HepG2 (cell line): ENCODE data around the gene ZG16B. TPM values are rescaled to one million over a fixed set of nuclear protein-coding genes. Genes with fewer than 3 reads are reported as not detected.

Experiments used
- ATAC-seq: fragments of 200-7000 bp; cut with Tn5 transposase; 3 replicates; pipeline ENCODE4 v1.9.1; 2020; ENCODE audit warnings: mild to moderate bottlenecking, moderate library complexity
- BruUV-seq: library from RNA; stranded (reverse); fragments of 400-500 nt; replicated peaks from 2 replicates; lab custom pipeline; 2021; lab: Mats Ljungman, UMichigan
- CTCF ChIA-PET: fragments of 300-600 bp; formaldehyde crosslinking; extraction: SDS; loops from one replicate; lab custom pipeline; 2021; ENCODE audit warnings: low total read pairs, inconsistent platforms, low intra/inter-chr PET ratio; lab: Yijun Ruan, JAX
- POLR2A ChIA-PET: fragments of 350-600 bp; sonication (Branson Sonifier 250); formaldehyde crosslinking; loops from one replicate; lab custom pipeline; 2020; ENCODE audit warnings: antibody characterized with exemption, inconsistent platforms; lab: Yijun Ruan, JAX
- DNase-seq: peaks from one replicate; pipeline ENCODE4 v3.0.0-alpha.2; 2015; ENCODE audit warnings: low spot score
- FAIRE-seq: peaks from 3 replicates; lab custom pipeline; 2011; peaks lifted over from hg19 to GRCh38; lab: Jason Lieb, UNC
- H2AFZ ChIP-seq: one replicate; pipeline ENCODE4 v1.6.1; 2011; ENCODE audit warnings: low read length, inconsistent platforms
- H3K27ac ChIP-seq: fragments of 300-600 bp; 3 replicates; pipeline ENCODE4 v1.8.0; 2011; ENCODE audit warnings: mixed run types, mild to moderate bottlenecking, mixed read lengths, low read length, inconsistent platforms; ENCODE audit not compliant: insufficient read depth; ENCODE audit errors: extremely low read length
- H3K27me3 ChIP-seq, 2 experiments: fragments of 200-600 bp in 1 of 2; 2 replicates in 1 of 2; 3 replicates in 1 of 2; pipeline versions ENCODE4 v1.6.0 to v1.8.0; 2011; ENCODE audit warnings: low read length in 2 of 2, mild to moderate bottlenecking in 2 of 2, moderate library complexity in 2 of 2, inconsistent platforms in 1 of 2; ENCODE audit not compliant: insufficient read depth in 2 of 2, control insufficient read depth in 1 of 2
- H3K36me3 ChIP-seq, 2 experiments: fragments of 200-600 bp in 1 of 2; replicated peaks in 1 of 2; 2 replicates in 1 of 2; 3 replicates in 1 of 2; pipeline versions ENCODE4 v1.5.1 to v1.8.0; 2011; ENCODE audit warnings: low read length in 2 of 2, inconsistent platforms in 1 of 2; ENCODE audit not compliant: insufficient read depth in 2 of 2, control insufficient read depth in 1 of 2
- H3K4me1 ChIP-seq: 2 replicates; pipeline ENCODE4 v1.5.1; 2012; ENCODE audit warnings: low read length, inconsistent platforms; ENCODE audit not compliant: insufficient read depth
- H3K4me2 ChIP-seq: 2 replicates; pipeline ENCODE4 v1.6.0; 2011; ENCODE audit warnings: low read depth, low read length, inconsistent platforms
- H3K4me3 ChIP-seq, 3 experiments: fragments of 200-600 bp in 1 of 3; sonication (generic), shearing (Covaris generic) in 1 of 3; replicated peaks in 1 of 3; 2 replicates each; pipeline ENCODE4 v1.5.1; 2011 to 2016; ENCODE audit warnings: low read length in 3 of 3, inconsistent platforms in 2 of 3, low read depth in 2 of 3, mild to moderate bottlenecking in 2 of 3, control low read depth in 1 of 3, mixed read lengths in 1 of 3; ENCODE audit not compliant: insufficient read depth in 1 of 3
- H3K79me2 ChIP-seq: one replicate; pipeline ENCODE4 v1.6.1; 2011; ENCODE audit warnings: low read length, inconsistent platforms; ENCODE audit not compliant: insufficient read depth
- H3K9ac ChIP-seq: 2 replicates; pipeline ENCODE4 v1.6.0; 2011; ENCODE audit warnings: mild to moderate bottlenecking, low read depth, low read length, inconsistent platforms; ENCODE audit not compliant: insufficient read depth
- H3K9me3 ChIP-seq: 2 replicates; pipeline ENCODE4 v1.5.1; 2012; ENCODE audit warnings: mild to moderate bottlenecking, low read length
- H4K20me1 ChIP-seq: 2 replicates; pipeline ENCODE4 v1.6.0; 2011; ENCODE audit warnings: inconsistent platforms, mild to moderate bottlenecking, low read length, moderate library complexity; ENCODE audit not compliant: insufficient read depth
- CSRNP2 ChIP-seq: sonication (generic); formaldehyde crosslinking; conservative IDR thresholded peaks from 2 replicates; pipeline ENCODE4 v1.8.0; 2022; ENCODE audit warnings: low read depth, missing genetic modification reagents
- ESRRA ChIP-seq: sonication (generic); formaldehyde crosslinking; IDR thresholded peaks from 2 replicates; pipeline ENCODE4 v1.5.1; 2020; ENCODE audit warnings: mild to moderate bottlenecking, low read depth, missing genetic modification reagents
- HNF1A ChIP-seq, 2 experiments: sonication (generic) in 1 of 2; formaldehyde crosslinking in 1 of 2; IDR thresholded peaks; 2 replicates each; pipeline versions ENCODE4 v1.4.0 to v1.6.1; 2016 to 2020; ENCODE audit warnings: borderline replicate concordance in 1 of 2, low read depth in 1 of 2, mild to moderate bottlenecking in 1 of 2, missing genetic modification reagents in 1 of 2
- TRIM22 ChIP-seq: fragments of 450-650 bp; IDR thresholded peaks from 2 replicates; pipeline ENCODE4 v1.6.1; 2017
- ZNF7 ChIP-seq: IDR thresholded peaks from 2 replicates; pipeline ENCODE4 v1.6.1; 2016; ENCODE audit warnings: missing biosample characterization, missing genetic modification reagents
- ZNF709 ChIP-seq: sonication (generic); formaldehyde crosslinking; IDR thresholded peaks from 2 replicates; pipeline ENCODE4 v1.5.0; 2020; ENCODE audit warnings: mild to moderate bottlenecking, missing genetic modification reagents
- WGBS: methylation state at CpG from one replicate; pipeline ENCODE4 v1.1.6; 2017; ENCODE audit warnings: low lambda C conversion rate; 5-methylcytosine and 5-hydroxymethylcytosine counted together
- in situ Hi-C: cut with HindIII; loops from 2 replicates; pipeline ENCODE4 v1.10.0; 2017; ENCODE audit warnings: low pct_unique_long_range_greater_than_20kb; ENCODE audit not compliant: extremely low pct_ligation_motif_present
- intact Hi-C: fragments of 100-400 bp; cut with micrococcal nuclease; formaldehyde crosslinking; loops from one replicate; pipeline ENCODE4 v1.10.0; 2022; ENCODE audit not compliant: unreplicated experiment
- polyA plus RNA-seq, 8 experiments: library from polyadenylated mRNA; depleted of rRNA in 3 of 8; stranded (reverse) in 7 of 8; unstranded in 1 of 8; fragments of >200 nt; fragmentation: Illumina TruSeq in 4 of 8; extraction: Trizol in 4 of 8; gene quantifications; 2 replicates each; pipeline versions ENCODE4 v1.2.1 to v1.2.3, GENCODE V29; 2011 to 2016; ENCODE audit warnings: low read depth in 4 of 8, missing spikeins in 1 of 8, mixed read lengths in 1 of 8; ENCODE audit not compliant: insufficient read depth in 1 of 8
- total RNA-seq, 5 experiments: library from RNA; depleted of rRNA; stranded (reverse); fragments of >200 nt; fragmentation: Illumina TruSeq; extraction: Trizol; gene quantifications; 2 replicates each; pipeline ENCODE4 v1.2.3, GENCODE V29; 2016; ENCODE audit warnings: low read depth in 1 of 5

ZG16B gene
- total and polyA plus RNA-seq, 2 of the 13 experiments (the other 11 are each of a cell fraction or from before 2014, with no cell fraction given), result 1.5 to 11.3 TPM

- in situ Hi-C loops, result no loop called here
- FAIRE-seq (no peak), DNase-seq (no peak), ATAC-seq (peak; percentile 58; the same call in 2 of the 3 replicates)
- Histone ChIP-seq H3K9me3 (peaks cover 4% of the 10 kb centered on the region; the same call in 1 of the 2 replicates), H3K36me3 (no peaks in the 10 kb centered on the region), H3K27me3 (peaks cover 0 to 33% of the 10 kb centered on the region in 2 experiments; a peak in 3 of 5 replicates), H4K20me1 (no peaks in the 10 kb centered on the region), H3K4me2 (no peak overlapping the region), H3K4me3 (no peak overlapping the region), H3K9ac (no peak overlapping the region), H2AFZ (no peak overlapping the region), H3K4me1 (peaks cover 12% of the 10 kb centered on the region), H3K27ac (no peak overlapping the region), H3K79me2 (no peaks in the 10 kb centered on the region)
- no TSS peak for BruUV-seq
- ChIA-PET CTCF (no interaction called here), POLR2A (no interaction called here)
- WGBS, result no CpG with 5 or more reads among the region's 4 CpGs
- intact Hi-C loops, result no loop called here
- TF ChIP-seq ZNF709 (CRISPR knock-in tag) (no peak), ESRRA (no peak), ZNF7 (CRISPR knock-in tag) (no peak)
Measured at GRCh38 chr16:2804728-2805127, 25.4 kb upstream of the ZG16B start.

- H3K4me2 ChIP-seq, result no peak overlapping the region
- CTCF ChIA-PET, result no interaction called here
- H3K4me3 ChIP-seq, result no peak overlapping the region
- H3K27me3 ChIP-seq, result peaks cover 1 to 43% of the 10 kb centered on the region in 2 experiments; a peak in 4 of 5 replicates
- DNase-seq (no peak), FAIRE-seq (no peak), ATAC-seq (no peak)
- in situ Hi-C loops, result no loop called here
- no peaks in the 10 kb centered on the region for H4K20me1 ChIP-seq
- POLR2A ChIA-PET, result no interaction called here
- H3K36me3 ChIP-seq, result no peaks in the 10 kb centered on the region
- WGBS, result 11% methylated on average over 4 of the region's 5 CpGs
- H3K9ac ChIP-seq, result no peak overlapping the region
- peaks cover 7% of the 10 kb centered on the region; the same call in 1 of the 2 replicates for H3K4me1 ChIP-seq
- no peak overlapping the region for H3K27ac ChIP-seq
- peaks cover 4% of the 10 kb centered on the region; the same call in 1 of the 2 replicates for H3K9me3 ChIP-seq
- no peak overlapping the region for H2AFZ ChIP-seq
- intact Hi-C loops, result no loop called here
- no TSS peak for BruUV-seq
- no peaks in the 10 kb centered on the region for H3K79me2 ChIP-seq
- TF ChIP-seq HNF1A (IDR thresholded peaks at IDR 0.05; ENCODE audit: low read depth) (no peak), HNF1A (CRISPR knock-in tag; IDR thresholded peaks at IDR 0.05; ENCODE audit: borderline replicate concordance) (no peak), CSRNP2 (CRISPR knock-in tag) (no peak), TRIM22 (no peak)
Measured at GRCh38 chr16:2806286-2806685, 23.8 kb upstream of the ZG16B start.
